Measurements from ENCODE around the gene ZNF682.
"Not testable (repeated sequence)": the region's sequence is repeated elsewhere in the genome, so short reads cannot be mapped to it uniquely, and the experiment has no call there.

Gene ZNF682

DNA sequence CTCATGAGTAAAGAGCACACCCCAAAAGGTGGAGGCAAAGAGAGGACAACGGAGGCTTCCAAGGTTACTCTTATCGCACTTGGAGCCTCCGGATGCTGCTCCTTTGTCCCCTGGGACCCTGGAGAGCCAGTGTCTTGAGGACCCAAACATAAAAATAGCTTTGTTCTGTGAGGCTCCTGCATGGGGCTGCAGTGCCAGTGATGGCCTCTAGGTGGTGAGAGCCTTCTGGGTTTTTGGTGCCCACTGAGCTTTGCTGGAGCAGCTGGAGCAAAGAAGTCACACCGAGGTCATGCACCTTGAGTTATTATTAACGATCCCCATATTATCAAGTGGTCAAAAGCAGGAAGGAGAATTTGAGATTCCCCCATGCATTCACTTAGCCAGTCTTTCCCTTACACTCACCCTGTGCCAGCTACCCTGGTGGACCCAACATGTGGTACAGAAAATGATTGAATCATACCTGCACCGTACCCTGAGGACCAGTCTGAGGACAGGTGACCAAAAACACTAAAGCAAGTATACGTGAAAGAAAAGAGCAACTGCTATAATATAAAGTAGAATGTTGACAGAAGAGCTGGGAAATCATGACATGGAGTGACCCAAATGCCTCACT, 41.5 kb downstream of the ZNF682 start:
- peak; percentile 2 to 18 (median 10) for DNase-seq

- DNase-seq = peak in 2 of 4 experiments; percentile 3 to 9
Measured at GRCh38 chr19:19966862-19967261, 72.4 kb downstream of the ZNF682 start.

GRCh38 chr19:19966126-19966525, 73.2 kb downstream of the ZNF682 start:
- not testable (repeated sequence) for DNase-seq

DNA sequence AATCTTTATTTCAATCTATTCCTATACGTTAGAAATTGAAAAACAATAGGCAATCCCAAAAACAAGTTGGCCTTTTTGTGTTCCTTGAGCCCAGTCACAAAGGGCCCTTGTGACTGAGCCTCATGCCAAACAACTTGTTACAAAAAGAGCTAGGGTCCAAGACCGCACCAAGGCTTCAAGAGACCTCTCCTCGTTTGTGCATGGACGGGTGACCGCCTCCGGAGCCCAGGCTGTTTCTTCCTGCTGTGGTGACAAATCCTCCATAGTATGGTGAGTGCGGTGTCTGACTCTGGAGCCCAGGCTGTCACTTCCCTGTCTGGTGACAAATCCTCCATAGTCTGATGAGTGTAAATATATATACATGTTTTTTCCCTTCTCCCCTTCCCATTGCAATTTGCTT, 74.9 kb downstream of the ZNF682 start:
- no peak for DNase-seq

DNA sequence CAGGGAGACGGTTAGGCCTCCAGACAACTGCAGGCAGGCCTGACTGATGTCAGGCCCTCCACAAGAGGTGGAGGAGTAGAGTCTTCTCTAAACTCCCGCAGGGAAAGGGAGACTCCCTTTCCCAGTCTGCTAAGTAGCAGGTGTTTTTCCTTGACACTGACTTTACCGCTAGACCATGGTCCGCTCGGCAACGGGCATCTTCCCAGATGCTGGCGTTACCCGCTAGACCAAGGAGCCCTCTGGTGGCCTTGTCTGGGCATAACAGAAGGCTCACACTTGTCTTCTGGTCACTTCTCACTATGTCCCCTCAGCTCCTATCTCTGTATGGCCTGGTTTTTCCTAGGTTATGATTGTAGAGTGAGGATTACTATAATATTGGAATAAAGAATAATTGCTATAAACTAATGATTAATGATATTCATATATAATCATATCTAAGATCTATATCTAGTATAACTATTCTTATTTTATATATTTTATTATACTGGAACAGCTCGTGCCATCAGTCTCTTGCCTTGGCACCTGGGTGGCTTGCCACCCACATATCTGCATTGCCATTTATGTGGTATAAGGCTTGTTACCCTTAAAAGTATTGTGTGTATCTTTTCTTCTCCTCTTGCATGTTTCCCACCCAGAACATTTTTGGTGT, 80.0 kb downstream of the ZNF682 start:
- peak; percentile 57 to 79 (median 66) for DNase-seq

DNA sequence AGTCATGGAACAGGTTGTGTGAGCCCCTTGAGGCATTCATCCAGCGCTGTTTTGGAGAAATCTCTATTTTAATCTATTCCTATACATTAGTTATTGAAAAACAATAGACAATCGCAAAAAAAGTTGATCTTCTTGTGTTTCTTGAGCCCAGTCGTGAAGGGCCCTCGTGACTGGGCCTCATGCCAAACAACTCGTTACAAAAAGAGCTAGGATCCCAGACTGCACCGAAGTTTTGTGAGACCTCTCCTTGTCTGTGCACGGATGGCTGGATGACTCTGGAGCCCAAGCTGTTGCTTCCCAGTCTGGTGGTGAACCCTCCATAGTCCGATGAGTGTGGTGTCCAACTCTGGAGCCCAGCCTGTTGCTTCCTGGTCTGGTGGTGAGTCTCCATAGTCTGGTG, 81.5 kb downstream of the ZNF682 start:
- not testable (repeated sequence) for DNase-seq

GRCh38 chr19:19956434-19957075, 82.8 kb downstream of the ZNF682 start:
- no peak for DNase-seq

- no peak for DNase-seq
Measured at GRCh38 chr19:19955208-19955607, 84.1 kb downstream of the ZNF682 start.

Measured in suppressor macrophage (primary cell).